ENCODE measurements around the gene ZNF14.

DNA sequence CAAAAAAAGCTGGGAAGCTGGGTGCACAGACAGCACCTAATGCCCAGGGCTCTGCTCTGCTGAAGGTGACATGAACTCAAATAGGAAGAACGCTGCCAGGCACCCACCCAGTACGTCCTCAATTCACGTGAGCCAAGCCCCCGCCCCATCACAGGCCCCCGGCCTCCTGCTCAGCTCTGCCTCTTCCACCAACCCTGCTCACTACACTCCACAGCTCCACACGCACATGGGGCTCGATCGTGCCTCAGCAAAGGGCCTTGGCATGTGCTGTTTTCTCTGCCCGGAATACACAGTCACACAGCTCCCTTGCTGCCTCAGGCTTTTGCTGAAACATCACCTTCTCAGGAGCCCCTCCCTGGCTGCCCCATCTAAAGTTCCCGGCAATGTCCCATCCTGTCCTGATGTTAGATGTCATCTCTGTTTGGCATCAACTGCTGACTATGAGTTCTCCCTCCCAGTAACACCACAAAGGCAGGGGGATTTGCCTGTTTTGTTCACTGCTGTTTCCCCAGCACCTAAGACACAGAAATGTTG, 71.7 kb downstream of the ZNF14 start:
- TF ChIP-seq, protein P1, sequence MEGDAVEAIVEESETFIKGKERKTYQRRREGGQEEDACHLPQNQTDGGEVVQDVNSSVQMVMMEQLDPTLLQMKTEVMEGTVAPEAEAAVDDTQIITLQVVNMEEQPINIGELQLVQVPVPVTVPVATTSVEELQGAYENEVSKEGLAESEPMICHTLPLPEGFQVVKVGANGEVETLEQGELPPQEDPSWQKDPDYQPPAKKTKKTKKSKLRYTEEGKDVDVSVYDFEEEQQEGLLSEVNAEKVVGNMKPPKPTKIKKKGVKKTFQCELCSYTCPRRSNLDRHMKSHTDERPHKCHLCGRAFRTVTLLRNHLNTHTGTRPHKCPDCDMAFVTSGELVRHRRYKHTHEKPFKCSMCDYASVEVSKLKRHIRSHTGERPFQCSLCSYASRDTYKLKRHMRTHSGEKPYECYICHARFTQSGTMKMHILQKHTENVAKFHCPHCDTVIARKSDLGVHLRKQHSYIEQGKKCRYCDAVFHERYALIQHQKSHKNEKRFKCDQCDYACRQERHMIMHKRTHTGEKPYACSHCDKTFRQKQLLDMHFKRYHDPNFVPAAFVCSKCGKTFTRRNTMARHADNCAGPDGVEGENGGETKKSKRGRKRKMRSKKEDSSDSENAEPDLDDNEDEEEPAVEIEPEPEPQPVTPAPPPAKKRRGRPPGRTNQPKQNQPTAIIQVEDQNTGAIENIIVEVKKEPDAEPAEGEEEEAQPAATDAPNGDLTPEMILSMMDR (conservative IDR thresholded peaks at IDR 0.05; ENCODE audit: low read depth, low read length) = no peak
- TF ChIP-seq EZH2 (IDR thresholded peaks at IDR 0.05; ENCODE audit: borderline replicate concordance, low read depth, low read length, poor library complexity, severe bottlenecking) = no peak
